Stimulated activated CD4-positive, alpha-beta T cell treated with anti-CD3 and anti-CD28 coated beads, TNF-alpha, amount 100 ng/mL, for 4 hours (primary cell): ENCODE results near the gene ABT1.

Experiments
- DNase-seq, 3 experiments: peaks; one replicate each; pipeline ENCODE4 v3.0.0-alpha.2; 2020; ENCODE audit warnings: low read depth in 3 of 3

The ABT1 gene

DNA sequence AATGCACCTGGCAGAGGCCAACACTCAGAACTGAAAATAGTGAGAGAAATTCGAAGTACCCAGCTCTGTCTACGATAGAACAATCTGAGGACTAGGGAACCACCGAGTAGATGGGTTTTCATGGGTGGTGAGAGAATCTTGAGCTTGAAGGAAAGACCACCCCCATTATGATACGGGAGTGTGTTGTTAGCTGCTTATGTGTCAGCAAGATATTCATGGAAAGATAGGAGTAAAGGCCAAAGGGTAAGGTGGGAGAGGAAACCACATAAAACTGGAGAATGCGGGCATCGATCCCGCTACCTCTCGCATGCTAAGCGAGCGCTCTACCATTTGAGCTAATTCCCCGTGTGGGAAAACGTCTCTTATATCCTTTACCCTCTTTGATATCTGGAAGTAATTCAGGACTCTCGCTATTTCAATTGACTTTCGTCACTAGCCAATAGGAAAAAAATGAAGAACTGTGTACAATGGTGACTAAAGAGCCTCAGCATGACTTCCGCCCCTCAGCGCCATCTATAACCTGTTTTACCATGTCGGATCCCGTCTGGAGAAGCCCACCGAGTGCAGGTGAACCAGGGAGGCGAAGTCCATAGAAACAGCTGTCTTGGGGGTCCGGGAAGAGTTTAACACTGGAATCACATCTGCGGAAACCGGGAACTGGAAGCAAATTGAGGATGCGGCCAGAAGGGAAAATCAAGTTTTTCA is 25.0 kb upstream of the ABT1 start:
- peak in 1 of 3 experiments; percentile 17 for DNase-seq

DNA sequence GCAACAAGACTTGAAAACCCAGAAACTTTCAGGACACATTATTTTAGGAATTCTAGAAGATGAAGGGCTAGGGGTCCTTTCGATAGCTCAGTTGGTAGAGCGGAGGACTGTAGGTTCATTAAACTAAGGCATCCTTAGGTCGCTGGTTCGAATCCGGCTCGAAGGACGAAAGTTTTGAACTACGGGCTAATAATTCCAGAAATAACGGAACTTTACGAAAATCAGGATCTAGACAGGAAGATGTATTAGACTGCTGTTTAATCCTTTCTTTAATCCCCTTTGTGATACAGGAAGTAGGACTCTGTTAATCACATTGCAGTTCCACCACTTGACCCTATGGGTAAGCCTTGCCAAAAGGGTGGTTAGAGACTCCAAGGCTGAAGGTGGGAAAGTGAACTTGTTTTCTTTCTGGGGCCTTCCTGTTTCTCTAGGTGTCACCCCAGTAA is 21.2 kb upstream of the ABT1 start:
- no peak for DNase-seq

DNA sequence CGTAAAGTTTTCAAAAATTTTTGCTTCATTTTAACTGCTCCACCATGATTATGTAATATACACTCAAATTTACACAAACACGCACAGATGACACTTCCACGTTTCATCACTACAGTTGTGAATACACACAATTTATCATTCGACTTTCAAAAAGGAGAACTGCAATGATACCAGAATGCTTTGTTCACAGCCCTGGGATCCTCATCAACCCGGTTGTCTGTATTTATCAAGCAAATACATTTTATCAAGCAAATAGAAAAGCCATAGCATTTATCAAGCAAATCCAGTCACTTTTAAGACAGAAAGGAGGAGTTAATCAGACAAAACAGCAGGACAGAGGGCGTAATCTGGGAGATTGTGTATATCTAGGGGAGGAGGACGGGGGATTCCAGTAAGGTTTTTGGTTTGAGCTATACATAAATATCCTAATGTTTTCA is 20.3 kb upstream of the ABT1 start:
- no peak for DNase-seq

DNA sequence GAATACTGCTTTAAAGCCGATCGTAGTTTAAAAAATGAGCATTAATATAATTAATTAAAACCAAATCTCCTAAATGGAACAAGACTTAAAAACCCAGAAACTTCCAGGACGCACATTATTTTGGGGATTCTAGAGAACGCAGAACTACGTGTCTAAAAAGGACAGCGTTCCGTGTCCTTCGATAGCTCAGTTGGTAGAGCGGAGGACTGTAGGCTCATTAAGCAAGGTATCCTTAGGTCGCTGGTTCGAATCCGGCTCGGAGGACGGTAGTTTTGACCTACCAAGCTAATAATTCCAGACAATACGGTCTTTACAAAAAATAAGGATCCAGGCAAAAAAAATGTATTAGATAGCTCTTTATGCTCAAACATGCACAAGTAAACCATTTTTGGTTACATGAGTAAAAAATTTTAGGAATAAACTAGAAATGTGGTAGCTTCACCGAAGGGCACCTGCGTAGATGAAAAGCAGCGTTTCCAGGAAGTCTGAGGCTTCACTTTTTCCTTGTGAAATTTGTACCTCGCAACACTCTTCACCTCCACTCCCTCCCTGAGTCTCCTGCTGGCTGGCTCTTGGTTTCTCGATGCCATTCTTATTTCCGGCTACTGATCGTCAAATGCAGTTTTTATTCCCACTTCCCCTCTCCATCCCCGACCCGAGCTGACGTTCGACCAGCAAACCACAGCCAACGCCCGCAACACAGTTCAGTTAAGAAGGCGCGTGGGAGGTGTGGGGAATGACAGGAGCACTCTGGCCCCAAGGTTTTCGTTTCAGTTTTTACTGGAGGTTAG is 19.6 kb upstream of the ABT1 start:
- DNase-seq = peak in 2 of 3 experiments; percentile 48 to 58

DNA sequence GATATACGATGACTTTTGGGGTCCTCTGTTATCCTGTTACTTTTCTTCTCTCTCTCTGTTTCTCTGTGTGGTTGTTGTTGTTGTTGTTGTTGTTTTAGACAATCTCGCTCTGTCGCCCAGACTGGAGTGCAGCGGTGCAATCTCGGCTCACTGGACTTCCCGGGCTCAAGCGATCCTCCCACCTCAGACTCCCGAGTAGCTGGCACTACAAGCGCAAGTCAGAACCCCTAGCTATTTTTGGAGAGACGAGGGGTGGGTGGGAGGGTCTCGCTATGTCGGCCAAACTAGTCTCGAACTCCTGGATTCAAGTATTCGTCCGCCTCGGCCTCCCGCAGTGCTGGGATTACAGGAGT is 19.1 kb upstream of the ABT1 start:
- DNase-seq = no peak

DNA sequence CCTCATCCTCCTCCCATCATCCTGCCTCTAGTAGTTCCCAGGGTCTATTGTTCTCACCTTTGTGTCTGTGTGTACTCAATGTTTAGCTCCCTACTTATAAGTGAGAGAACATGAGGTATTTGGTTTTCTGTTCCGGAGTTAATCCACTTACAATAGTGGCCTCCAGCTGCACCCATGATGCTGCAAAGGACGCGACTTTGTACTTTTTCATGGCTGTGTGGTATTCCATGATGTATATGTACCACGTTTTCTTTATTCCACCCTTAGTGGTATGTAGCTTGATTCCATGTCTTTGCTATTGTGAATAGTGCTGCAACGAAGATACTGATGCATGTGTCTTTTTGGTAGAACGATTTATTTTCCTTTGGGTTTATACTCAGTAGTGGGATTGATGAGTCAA is 18.5 kb upstream of the ABT1 start:
- no peak for DNase-seq

DNA sequence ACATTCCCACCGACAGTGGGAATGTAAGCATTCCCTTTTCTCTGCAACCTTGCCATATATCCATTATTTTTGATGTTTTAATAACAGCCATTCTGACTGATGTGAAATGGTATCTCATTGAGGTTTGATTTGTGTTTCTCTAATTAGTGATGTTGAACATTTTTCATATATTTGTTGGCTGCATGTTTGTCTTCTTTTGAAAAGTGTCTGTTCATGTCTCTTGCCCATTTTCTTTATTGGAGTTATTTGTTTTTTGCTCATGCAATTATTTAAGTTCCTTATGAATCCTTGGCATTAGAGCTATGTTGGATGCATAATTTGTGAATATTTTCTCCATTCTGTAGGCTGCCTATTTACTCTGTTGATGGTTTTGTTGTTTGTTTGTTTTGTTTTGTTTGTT is 18.0 kb upstream of the ABT1 start:
- DNase-seq = no peak

DNA sequence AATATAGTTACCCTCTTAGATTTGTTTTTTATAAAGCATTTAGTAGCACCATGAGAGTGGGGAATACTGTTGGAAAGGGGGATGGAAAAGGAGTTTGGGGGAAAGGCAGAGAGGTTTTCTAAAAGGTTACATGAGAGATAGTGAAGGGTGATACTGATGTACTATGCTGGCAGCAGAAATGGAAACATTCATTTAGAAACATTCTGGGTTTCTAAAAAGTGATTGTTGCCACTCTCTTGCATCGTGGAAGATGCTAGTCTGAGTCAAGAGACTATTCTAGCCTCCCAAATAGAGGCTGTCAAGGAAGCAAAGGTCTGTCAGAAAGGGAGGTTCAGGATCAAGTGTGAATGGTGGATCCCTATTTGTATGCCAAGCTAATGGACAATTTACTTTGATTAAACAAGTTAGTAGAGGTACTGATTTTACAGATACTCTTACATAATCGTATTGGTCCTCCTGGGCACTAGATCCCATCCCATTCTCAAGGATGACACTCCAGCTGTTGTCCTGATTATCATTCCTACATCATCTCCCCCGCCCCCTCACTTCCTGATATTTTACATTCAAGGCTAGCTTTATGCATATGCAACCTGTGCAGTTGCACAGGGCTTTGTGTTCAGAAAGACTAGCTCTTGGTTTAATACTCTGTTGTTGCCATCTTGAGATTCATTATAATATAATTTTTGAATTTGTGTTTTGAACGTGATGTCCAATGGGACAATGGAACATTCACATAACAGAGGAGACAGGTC is 15.4 kb upstream of the ABT1 start:
- no peak for DNase-seq

DNA sequence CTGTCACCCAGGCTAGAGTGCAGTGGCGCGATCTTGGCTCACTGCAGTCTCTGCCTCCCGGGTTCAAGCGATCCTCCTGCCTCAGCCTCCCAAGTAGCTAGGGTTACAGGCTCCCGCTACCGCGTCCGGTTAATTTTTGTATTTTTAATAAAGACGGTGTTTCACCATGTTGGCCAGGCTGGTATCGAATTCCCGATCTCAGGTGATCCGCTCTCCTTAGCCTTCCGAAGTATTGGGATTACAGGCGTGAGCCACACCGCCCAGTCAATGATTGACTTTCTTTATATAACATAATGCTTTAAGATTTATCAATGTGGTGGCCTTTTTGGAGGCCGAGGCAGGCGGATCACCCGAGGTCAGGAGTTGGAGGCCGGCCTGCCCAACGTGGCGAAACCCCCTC is 7.8 kb upstream of the ABT1 start:
- DNase-seq = no peak

DNA sequence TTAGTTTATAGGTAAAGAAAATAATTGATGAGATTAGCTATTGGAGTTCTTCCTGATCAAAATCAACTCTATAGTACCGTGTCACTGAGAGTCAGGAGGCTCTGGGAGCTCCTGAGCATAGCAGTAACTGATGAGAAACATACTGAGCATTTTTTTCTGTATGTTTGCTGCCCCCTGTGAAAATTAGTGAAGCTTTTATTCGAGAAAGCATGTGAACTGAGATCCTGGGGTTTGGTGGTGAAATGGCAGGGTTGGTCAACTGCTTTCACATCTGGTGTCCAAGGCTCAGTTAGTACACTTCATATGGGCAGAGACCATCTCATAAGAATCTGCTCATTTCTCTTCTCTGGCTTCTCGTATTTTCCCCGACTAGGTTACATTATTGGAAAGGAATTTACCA is 4.1 kb upstream of the ABT1 start:
- DNase-seq = no peak

DNA sequence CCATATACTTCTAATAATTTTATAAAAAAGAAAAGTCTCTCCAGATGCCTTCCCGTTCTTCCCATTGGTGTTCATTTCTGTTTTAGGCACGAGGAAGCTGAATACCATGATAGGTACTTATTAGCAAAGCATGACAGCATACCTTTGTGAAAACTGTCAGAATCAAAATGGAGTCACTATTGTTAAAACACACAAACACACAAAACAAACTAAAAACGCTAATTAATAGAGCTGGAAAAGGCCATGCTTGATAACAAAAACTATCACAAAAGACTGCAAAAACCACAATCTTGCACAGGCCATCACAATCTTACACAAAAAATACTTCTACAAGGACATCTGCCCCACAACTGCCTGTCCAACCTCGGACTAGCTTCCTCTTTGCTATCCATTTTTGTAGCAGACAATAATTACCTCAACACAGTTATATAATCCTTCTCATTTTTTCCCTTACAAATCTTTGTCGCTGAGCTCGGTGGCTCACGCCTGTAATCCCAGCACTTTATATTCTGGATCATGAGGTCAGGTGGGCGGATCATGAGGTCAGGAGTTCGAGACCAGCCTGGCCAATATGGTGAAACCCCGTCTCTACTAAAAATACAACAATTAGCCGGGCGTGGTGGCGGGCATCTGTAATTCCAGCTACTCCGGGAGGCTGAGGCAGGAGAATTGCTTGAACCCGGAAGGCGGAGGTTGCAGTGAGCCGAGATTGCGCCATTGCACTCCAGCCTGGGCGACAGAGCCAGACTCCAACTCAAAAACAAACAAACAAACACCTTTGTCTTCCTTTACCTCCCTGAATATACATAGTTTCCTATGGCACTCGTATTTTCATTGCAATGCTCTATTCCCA is 3.2 kb upstream of the ABT1 start:
- no peak for DNase-seq

DNA sequence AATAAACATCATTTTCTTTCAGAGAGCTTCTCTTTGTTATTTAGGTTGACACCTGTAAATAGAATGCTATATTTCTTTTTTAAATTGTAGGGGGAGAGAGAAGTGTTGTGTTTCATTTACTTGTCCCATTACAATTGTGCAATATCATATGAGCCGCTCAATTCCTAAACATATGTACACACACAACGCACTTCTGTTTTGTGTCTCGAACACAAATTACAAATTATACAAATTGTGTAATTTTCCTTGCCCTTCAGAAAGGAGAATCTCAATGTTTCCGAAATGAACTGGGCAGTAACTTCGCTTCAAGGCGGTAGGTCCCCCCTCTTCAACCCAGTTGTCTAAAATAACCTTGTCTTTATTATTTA is 2.6 kb upstream of the ABT1 start:
- DNase-seq = no peak

DNA sequence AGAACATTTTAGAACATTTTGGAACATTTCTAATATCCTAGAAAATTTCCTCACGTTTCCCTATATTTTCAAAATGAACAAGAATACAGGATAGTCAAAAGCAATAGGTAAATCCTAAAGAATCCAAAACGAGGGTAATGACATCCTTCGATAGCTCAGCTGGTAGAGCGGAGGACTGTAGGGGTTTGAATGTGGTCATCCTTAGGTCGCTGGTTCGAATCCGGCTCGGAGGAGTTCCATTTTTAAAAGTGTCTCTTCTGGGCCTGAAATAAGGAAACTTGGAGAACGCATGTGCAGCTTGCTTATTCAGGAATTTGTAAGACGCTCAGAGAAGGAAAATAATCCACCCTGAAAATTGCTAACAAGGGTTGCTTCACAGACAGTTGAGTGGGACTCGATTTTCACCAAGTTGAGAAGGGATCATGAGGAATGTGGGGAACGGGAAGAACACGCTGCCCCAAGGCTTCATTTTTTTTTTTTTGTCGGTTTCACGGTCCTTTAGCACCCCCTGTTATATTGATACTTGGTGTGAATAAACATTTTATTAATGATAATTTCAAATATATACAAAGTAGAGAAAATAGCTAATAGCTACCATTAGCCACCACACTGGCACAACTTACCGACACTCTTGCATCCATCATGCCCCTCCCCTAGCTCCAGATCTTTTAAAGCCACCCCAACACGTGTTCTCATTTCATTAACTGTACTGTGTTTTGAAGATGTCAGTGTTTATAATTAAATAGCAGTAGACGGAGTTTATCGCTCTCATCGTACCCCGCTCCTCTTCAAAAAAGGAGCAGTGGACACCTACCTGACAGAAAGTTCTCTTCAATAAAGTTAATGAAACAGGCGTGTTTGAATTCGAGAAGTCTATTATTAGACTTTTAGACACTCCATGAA is 1.8 kb upstream of the ABT1 start:
- no peak for DNase-seq

DNA sequence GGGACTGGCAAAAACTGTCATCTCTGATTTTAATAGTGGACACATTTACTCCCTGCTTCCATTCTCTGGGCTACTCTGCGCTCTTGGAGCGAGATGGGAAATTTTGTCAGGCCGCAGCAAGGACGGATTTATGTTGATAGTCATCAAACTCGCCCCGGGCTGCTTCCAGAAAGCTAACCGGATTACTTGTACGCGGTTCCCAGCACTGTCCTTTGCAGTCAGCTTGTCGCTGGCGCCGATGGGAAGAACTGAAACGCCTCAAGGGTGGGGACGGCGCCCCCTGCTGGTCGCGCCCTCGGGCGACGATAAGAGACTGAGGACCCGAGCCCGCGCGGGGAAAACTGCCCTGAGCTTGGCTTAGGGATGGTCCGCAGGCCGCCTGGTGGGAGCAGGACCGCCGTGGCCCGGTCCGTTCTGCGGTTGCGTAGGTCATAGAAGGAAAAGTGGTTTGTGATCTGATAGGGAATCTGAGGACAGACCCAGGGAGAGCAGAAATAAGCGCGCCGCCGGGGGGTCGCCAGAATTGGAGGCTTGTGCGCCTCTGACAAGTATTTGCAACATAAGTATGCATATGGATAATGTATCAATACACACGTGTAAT is 984 bp upstream of the ABT1 start:
- DNase-seq = peak; percentile 72 to 85 (median 78)

DNA sequence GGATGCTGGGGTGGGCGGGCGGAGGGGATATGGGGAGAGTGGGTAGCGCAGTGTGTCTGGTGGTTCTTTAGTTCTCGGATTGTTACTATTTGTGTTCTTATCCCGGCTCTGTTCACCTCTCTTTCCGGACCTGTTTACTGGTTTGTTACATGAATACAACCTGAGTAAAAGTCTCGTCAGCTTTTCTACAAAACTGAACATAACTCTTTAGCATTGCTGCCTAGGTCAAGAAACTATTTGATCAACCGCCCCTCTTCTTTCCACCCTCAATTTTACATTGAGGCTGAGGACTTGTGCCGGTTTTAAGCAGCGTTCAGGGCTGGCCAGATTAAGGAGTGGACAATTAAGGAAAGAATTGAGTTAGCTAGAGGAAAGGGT is 625 bp downstream of the ABT1 start:
- DNase-seq = no peak

DNA sequence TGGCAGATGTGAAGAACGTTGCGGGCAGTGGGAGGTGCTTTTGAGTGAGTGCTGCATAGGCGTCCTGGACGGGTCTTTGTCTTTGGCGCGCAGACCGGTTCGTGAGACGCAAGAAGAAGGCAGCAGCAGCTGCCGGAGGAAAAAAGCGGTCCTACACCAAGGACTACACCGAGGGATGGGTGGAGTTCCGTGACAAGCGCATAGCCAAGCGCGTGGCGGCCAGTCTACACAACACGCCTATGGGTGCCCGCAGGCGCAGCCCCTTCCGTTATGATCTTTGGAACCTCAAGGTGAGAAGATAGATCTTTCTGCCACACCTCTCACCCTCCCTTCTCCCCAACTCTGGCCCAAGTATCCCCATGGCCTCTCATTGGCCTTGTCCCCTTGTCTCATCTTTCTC is 1.1 kb downstream of the ABT1 start:
- no peak for DNase-seq

DNA sequence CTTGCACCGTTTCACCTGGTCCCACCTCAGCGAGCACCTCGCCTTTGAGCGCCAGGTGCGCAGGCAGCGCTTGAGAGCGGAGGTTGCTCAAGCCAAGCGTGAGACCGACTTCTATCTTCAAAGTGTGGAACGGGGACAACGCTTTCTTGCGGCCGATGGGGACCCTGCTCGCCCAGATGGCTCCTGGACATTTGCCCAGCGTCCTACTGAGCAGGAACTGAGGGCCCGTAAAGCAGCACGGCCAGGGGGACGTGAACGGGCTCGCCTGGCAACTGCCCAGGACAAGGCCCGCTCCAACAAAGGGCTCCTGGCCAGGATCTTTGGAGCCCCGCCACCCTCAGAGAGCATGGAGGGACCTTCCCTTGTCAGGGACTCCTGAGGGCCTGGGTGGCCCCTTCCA is 1.5 kb downstream of the ABT1 start:
- no peak for DNase-seq

DNA sequence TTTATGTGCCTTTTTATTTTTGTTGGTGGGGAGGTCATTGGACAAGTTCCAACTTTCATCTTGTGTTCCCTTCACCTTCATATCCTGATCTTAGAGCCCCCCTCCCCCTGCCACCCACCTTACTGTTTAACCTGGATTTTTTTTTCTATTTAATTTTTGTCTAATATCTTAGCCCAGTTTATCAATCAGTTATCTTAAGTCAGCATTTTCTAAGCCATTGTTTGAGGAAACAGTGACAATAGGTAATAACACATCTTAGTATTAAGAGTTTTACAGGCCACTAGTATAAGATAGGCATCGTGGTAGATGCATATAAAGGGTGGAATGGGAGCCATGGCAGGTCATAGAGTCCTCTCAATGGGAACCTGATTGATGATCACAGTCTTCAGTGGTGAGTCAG is 2.4 kb downstream of the ABT1 start:
- no peak for DNase-seq

DNA sequence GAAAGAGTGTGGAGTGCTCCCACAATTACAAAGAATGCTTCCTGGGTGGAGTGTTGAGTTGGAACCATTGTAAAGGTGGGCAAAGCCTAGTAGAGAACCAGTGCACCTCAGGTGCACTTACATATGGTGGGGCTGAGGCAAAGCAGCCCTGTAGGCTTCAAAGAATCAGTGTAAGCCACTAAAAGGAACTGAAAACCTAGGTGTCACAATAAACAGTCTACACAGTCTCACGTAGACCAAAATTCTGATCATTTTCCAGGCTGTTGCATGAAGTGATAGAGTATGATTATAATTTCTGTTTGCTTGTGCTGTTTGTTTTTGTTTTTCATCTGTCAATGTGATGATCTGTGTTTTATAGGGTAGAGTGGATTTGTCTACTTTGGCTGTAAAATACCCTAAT is 2.8 kb downstream of the ABT1 start:
- no peak for DNase-seq

DNA sequence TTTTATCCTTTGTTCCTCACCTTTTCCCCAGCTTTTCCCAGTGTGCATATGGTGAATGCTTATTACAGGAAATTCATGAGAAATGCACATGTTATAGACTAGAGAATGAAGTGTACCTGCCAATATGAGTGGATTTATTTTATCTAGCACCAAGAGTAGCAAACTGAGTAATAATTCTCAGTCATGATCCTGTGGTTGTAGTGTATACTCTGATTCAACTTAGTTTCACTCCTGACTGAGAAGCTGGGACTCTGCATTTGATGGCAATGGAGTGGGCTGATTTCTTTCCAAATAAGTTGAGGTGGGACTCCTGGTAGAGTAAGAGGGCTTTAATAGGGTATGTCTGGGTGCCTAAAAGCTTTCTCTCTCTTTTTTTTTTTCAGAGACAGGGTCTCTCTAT is 4.0 kb downstream of the ABT1 start:
- no peak for DNase-seq
